ENCODE measurements around the gene PAX7.

GRCh38 chr1:18651713-18652112 is 21.1 kb downstream of the PAX7 start:
- TF ChIP-seq CTCF (IDR thresholded peaks at IDR 0.05) (no peak), POLR2A (IDR thresholded peaks at IDR 0.05) (no peak)

All from heart left ventricle (tissue), 13 donors.